CD4-positive, alpha-beta T cell treated with Interferon alpha-2 for 1 hour (primary cell): Measurements from ENCODE around the gene MYO9B.

Experiments
- DNase-seq, 2 donors: peaks; one replicate each; pipeline ENCODE4 v3.0.0-alpha.2; 2020 to 2022

The MYO9B gene

DNA sequence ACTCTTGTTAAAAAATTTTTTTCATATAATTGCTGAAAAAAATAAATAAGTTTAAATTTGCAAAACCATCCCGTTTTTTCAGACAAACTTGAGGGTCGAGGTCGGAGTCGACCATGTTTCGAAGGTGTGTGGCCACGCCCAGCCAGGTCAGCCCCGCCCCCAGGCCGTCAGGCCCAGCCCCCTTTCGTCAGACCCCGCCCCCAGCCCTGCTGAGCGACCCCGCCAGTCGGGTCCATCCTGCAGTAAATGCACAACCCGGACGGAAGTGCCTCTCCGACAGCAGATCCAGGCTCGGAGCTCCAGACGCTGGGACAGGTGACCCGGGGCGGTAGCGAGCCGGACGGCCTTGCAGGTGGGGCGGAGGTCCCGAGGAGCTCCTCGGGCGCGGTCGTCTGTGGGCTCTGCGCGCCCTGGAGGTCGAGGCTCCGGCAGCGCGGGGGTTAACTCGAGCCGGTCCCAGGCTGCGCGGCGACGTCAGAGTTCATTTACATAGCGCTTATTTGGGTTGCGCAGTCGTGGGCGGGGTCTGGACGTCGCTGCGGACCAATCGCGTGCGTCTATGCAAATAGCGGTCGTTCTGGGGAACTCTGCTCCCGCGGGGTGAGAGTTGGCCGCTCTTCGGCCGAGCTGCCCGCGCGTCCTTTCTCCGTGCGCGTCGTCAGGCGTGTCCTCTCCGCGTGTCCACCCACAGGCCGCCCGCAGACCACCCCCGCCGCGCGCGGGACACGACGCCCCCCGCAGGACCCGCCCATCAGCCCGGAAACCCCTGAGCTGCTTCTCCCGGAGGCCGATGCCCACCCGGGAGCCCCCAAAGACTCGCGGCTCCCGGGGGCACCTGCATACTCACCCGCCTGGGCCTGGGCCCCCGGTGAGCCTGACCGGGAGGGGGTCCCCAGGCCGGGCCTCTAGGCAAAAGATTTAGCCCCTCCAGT is 150.7 kb downstream of the MYO9B start, which contains the start of gene OCEL1:
TSS of gene OCEL1 (plus strand) at position 225 of the 932 bp plus-strand sequence. CDS start at position 247, 22 bp downstream.
- DNase-seq: peak; percentile 97

DNA sequence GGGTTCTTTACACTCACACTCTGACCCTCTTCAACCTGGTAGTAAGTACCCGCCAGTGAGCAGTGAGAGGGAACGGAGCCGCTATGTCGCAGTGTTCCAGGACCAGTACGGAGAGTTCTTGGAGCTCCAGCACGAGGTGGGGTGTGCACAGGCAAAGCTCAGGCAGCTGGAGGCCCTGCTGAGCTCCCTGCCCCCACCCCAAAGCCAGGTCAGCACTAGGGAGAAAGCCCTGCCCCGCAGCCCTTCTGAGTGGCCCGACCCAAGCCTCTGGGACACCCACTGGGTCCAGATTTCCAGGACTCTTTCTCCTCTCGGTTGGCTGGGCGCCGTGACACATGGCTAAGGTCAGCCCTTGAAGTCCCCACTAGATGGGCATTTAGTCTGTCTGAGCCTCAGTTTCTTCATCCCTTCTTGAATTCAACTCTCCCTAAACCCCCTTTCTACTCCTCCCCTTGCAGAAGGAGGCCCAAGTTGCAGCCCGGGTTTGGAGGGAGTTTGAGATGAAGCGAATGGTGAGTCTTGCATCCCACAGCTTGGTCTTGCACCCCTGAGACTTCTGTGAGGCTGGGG is 152.3 kb downstream of the MYO9B start:
- DNase-seq: no peak

DNA sequence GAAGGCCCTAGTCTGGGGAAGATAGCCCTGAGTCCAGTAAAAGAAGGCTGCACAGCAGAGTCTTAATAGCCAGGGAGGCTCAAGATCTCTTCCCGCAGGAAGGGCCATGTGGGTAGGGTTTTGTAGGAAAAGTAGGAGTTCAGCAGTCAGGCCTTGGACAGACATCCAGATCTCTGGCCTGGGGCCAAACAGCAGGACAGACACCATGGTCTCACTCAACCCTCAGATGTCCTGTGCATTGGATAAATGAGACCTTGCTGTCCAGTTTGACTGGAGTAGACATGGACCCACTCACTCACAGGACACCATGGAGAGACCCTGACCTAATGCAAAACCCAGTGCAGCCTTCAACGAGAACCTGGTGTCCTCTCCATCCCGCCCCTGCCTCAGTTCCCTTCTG is 154.3 kb downstream of the MYO9B start:
- DNase-seq: no peak

DNA sequence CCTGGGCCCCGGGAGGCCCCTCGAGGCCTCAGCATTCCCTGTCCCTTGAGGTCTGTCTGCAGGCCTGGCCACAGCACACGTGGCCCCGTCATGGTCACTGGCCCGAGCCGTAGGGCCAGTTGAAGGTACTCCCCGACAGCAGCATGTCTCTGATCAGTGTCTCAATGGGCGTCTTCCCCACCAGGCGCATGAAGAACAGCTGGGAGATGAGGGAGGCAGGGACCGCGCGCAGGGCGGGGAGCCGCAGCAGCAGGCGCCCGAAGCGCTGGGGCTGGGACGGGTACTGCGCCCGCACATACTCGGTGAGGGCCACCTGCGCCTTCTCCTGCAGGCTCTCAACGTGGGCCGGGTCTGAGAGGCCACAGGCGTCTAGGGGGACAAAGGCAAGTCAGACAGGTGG is 156.7 kb downstream of the MYO9B start:
- no peak for DNase-seq

DNA sequence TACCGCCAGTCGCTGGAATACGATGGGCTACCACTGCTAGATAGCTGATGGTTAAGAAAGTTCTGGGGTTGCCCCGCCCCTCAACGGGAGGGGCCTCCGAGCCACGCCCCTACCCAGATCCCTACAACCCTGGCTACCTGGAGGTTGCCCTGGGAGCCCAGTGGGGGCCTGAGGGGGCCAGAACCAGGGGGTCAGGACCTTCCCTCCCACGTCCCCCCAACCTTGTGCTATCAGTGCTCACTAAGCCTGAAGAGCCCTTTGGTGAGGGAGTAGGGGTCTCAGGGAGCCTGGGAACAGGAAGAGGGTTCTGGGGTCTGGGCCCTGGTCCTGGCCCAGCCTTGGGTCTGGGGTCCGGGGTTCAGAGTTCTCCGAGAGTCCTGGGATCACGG is 159.3 kb downstream of the MYO9B start:
- peak; percentile 52 to 70 for DNase-seq

DNA sequence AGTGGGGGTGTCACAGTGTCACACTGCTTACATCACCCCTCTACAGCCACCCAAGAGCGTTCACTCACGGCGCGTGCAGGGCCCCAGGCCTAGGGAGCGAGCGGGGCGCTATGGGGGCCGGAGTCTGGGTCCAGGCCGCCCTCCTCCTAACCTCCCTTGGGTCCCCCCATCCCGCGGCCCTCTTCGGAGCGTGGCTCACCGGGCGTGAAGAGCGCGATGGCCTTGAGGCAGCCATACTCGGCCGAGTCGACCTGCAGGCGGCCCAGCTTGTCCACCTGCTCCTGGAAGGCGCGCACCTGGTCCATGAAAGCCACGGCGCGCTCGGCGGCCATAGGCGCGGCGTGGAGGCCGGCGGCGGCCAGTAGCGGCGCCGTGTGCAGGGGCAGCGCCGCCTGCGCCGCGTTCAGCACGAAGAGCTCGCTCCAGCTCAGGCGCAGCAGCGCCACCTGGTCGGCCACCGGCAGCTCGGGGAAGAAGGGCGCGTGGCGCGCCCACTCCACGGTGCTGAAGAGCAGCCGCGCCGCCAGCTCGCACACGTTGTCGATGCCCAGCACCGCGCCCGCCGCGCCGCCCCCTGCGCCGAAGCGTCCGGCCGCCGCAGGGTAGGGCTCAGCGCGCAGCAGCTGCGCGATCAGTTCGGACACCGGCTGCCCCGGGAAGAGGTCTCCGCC is 159.9 kb downstream of the MYO9B start:
- DNase-seq: peak; percentile 76 to 81

DNA sequence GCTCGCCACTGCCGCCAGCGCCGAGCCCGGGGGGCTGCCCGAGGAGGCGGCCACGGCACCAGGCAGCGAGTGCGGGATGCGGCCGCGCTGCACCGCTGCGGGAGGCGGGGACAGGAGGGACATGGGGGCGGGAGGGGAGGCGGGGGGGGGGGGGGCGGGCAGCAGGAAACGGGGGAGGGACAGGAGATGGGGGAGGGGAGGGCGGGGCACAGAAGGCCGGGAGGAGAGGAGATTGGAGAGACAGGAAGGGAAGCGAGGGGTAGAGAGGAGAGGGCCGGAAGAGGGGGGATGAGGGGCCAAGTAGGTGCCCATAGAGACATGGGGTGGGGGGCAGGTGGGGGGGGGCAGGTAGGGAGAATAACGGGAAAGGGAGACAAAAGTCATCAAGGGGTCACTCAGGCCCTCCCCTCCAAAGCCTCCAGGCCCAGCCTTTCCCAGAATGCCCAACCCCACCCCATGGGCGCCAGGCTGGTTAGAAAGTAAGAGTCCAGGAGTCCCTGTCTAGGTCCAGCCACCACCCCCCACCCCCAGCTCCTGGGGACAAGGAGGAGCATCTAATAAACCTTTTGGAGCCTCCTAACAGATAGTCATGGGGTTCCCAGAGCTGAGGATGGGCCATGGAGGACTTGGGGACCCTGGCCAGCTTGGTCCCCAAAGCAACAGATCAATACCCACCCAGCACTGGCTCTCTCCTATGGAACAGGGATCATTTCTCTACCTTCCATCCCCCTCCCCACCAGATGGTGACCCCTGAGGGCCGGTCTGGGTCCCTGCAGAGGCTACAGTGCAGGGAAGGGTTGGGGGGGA is 160.6 kb downstream of the MYO9B start:
- no peak for DNase-seq

DNA sequence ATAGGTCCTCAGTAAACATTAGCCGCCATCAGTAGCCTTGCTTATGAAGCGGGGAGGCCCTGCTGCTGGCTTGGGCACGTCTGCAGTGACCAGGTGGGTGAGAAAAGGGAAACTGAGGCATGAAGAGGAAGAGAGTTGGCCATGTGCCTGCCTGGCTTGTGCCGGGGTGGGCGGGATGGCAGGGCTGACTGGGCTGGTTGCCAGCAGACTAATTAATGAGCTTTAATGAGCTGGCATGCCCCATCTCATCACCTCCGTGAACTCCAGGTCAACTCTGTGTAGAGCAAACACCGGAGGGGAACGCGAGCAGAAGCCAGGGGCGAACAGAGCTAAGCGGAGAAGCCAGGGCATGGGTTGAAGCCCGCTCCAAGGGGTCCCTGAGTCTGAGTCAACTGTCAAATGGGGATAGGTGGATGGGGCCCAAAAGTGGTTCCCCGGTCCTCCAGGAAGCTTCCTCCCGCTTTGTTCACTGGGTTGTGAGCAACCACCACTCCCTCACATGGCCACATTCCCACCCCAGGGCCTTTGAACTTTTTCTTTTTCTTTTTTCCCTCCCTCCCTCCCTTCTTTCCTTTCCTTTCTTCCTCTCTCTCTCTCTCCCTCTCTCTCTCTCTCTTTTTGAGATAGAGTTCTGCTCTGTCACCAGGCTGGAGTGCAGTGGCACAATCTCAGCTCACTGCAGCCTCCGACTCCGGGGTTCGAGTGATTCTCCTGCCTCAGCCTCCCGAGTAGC is 161.4 kb downstream of the MYO9B start:
- no peak for DNase-seq

DNA sequence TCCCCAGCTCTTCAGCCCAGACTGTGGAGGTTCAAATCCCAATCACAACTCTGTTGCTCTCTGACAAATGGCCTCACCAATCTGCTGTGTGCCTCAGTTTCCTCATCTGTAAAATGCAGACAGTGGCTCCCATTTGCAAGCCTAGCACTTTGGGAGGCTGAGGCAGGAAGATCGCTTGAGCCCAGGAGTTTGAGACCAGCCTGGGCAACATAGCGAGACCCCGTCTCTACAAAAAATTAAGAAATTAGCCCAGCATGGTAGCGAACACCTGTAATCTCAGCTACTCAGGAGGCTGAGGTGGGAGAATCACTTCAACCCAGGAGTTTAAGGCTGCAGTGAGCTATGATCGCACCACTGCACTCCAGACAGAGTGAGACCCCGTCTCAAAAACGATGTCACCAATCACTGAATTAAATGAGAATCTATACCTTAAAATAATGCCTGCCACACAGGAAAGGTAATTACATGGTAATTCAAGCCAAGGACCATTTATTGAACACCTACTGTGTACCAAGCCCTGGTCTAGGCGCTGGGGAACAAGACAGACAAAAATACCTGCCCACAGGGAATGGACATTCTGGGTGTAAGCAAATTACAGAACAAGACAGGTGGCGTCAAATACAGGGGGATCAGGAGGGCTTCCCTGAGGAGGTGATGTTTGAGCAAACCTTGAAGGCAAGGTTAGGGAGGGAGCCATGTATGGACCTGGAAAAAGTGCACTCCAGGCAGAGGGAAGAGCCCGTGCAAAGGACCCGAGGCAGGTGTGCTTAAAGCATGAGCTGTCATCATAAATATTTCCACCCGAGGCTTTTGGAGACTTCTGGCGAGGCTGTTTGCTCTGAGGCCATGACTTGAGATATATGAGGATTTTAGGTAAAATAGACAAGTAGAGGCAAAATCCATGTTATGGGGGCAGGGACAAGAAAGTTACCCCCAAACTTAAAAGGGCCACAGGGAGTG is 162.4 kb downstream of the MYO9B start:
- no peak for DNase-seq

DNA sequence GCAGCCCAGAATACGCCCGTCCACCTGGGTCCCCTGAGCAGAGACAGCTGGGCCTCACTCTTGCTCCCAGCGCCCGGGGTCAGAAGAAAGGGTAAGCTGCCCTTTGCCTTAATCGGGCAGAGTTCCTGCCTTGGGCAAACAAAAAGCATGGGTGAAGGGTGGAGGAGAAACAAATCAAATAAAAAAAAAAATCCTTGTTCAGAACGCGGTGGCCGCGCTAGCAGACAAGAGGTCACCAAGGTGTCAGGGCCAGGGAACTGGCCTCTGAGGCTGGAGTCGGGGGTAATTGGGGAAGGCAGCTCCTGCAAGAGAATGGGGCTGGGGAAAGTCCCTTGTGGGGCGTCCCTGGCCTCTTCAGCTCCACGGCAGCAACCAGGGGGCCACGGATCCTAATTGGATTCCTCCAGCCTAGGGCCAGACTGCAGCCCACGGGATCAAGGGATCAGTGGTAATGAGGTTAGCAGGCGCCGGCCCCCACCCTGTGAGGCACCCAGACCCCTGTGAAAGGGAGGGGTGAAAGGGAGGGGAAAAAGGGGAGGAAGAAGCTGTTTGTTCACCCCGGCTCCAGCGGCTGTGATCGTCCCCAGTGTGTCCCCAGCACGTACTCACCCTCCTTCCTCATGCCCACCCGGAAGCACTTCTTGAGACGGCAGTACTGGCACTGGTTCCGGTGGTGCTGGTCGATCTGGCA is 164.6 kb downstream of the MYO9B start:
- DNase-seq: no peak

DNA sequence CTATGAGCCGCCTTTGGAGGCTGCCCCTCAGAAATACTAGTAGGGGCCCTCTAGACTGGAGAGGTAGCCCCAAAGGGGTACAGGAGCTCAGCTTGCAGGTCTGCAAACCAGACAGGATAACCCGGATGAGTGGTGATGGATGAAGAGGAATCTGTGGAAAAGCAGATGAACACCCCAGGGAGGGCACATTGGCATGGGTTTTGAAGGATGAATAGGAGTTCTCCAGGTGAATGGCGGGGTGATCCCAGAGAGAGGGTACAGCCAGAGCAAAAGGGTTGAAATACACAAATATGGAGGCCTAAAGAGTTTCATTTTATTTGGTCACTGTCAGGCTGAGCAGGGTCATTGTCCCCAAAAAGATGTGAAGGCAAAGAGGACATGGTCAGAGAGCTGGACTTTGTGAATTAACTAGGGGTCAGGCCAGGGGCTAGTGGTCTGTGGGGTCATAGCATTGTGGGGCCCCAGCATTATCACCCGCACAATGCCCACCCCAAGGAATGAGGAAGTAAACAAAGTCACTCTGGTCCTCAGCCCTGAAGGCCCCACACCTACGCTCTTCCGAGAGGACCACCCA is 165.3 kb downstream of the MYO9B start:
- DNase-seq: no peak

DNA sequence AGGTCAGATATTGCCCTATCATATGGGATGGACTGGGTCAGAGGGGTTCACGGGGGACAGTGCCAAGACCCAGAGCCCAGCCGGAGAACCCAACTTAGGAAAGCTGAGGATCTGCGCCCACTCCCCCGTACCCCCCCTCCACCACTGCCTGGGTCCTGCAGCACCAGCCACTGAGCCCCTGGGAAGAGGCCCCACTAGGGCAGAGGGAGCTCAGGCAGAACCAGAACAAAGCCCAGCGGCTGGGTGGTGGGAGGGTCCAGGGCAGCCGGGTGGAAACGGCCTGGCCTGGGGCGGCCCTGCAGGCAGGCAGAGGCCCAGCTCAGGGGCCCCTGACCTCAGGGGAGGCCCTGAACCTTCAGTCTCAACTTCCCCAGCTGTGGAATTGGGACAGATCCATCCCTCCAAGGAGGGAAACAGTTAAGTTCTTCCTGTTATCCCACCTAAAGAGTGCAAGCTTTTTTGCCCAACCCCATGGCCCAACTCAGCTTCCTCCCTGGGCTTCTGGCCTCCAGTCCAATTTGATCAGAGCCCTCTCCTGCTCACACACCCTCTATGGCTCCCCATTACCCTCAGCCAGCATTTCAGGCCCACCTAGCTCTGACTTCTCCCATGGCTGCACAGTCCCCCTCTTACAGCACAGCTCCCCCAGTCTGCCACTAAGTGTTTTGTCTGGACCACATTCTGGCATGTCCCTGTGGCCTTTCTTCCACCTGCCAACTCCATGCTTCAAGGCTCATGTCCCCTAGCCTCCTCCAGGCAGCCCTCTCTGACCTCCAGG is 167.0 kb downstream of the MYO9B start:
- DNase-seq: no peak

DNA sequence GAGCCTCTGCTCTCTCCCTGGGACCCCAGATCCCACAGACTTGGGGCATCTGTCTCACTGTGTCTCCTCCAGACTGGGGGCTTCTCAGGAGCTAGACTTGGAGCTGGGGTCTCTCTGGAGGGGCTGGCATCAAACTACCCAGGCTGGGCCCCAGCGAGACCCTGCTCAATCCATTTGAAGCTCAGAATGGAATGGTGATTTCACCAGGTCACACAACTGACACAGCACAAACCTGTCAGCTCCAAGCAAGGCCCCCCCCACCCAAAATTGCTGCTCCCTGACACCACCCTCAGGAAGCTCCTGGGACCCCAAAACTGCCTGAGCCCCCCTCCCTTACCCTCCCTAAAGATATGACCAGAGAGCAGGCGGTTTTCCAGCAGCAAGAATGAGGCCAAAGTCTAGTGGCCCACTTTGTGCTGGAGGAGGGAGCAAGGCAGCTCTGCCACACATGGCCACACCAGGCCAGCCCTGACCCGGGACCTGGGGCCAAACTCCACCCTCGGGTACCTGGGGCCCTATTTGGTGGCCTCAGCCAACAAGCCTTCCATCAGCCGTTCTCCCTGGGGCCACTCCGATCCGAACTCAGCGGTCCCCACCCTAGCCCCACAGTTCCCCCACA is 167.7 kb downstream of the MYO9B start:
- DNase-seq: no peak

DNA sequence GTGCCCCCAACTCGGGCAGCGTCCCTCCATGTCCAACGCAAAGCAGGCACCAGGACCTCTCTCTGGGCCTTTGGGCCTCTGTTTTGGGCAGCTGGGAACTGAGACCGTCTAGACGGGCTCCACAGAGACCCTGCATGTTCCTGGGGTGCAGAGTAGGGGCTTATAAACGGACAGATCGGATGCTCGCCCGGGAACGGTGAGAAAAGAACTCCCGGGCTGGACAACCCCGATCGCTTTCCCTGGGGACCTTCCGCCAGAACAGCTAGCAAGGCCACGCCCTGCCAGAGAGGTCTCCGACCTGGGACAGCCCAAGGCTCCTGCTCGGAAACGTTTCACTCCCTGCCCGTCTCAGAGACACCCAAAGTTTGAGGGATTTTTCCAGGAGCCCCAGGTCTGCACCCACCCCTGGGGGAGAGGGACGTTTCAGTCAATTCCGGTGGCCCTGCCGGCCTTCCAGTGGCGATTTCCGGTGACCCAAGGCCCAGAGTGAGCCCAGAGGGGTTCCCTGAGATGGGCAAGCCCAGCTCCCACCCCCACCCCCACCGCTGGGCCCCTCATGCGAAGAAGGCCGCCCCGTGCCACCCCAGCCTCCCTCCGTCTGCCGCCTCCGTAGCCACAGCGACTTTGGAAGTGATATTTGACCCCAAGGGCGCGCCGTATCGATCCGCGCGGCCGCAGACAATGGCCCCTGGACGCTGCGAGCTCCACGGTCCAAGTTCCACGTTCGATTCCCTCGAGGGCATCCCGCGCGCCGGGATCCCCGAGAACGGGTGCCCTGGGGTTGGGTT is 168.4 kb downstream of the MYO9B start:
- no peak for DNase-seq

DNA sequence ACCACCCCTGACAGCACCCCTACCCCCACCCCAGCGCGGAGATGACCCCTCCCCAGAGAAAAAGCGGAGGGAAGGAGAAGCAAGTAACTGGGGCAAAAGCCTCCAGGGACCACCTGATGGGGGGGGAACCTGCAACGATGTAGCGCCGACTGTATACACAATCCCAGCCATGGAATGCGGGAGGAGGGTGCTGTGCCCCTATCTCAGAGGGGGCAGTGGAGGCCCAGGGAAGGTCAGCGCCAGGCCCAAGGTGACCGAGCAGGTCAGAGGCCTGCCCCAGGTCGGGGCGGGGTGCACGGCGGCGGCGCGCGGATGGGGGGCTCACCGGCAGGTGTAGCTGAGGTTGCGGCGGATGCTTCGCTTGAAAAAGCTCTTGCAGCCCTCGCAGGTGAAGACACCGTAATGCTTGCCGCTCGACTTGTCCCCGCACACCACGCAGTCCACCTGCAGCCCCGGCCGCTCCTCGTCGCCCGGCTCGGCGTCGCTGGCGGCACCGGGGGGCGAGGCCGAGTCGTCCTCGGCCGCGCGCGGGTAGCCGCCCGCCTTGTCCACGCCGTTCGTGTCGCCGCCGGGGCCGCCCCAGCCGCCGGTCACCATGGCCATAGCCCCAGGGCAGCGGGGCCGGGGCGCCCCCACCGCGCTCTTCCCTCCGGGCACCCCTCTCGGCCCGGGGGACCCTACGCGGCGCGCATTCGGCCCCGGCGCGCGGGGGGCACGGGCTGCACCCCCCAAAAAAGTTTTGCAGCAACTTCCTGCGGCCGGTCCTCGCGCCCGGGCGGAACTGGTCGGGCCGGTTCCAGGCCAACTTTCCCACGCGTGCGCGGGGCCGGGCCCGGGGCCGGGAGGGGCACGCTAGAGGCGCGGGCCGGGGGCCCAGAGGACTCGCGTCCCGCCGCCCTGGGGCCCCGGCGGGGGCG is 169.3 kb downstream of the MYO9B start:
- DNase-seq: no peak

DNA sequence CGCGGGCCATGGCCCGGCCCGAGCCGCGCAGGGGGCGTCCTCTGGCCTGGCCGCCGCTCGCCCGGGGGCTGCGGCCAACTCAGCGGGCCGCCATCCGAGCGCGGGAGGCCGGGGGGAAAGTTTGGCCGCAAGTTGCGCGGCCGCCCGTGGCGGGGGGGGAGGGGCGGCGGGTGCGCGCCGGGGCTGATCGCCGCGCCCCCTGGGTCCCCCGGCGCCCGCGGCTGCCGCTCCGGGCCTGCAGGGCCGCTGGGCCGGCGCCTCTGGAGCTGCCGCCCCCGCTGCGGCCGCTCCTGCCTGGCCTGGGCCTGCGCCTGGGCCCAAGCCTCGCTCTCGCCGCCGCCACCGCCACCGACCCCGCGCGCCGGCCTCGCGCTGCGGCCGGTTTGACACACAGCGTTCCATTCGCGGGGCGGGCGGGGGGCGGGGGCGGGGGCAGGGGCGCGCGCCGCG is 170.0 kb downstream of the MYO9B start, which contains the start of gene NR2F6:
TSS of gene NR2F6 (minus strand) at position 385 of the 450 bp plus-strand sequence. CDS start 699 bp downstream, outside the sequence.
- no peak for DNase-seq
